Measurements from ENCODE around the gene RALGAPA2. TPM values are rescaled to one million over a fixed set of nuclear protein-coding genes. Genes with fewer than 3 reads are reported as not detected.

The RALGAPA2 gene
- total RNA-seq, 4 donors from 2014 or later: 20.1 to 27.7 (median 23.0) TPM

DNA sequence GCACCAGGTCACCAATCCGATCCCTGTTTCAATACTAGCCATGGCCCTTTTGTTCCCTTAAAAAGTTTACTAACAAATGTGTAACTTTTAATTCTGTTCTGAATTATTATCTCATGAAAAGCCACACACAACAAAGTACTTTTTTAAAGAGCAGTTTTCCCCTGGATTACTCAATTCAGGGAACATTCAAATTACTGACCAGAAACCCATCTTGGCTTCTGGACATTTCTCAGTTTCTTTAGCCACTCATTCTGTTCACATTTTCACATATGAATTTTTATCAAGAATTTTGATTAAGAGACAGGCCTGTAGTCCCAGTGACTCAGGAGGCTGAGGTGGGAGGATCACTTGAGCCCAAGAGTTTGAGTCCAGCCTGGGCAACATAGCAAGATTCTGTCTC, 297.1 kb downstream of the RALGAPA2 start:
- H3K4me1 ChIP-seq: no peaks in the 10 kb centered on the region
- no peak overlapping the region for H3K27ac ChIP-seq (replicated peaks in 1 of 4)
- H3K9me3 ChIP-seq: no peaks in the 10 kb centered on the region
- intact Hi-C loops (cut with DNase I): no loop called here
- peaks cover 0 to 7% (median 3%) of the 10 kb centered on the region in 4 donors for H3K36me3 ChIP-seq
- TF ChIP-seq EP300 (IDR thresholded peaks at IDR 0.05) (no peak), POLR2A (IDR thresholded peaks at IDR 0.05; ENCODE audit: low read depth) (no peak), POLR2AphosphoS5 (IDR thresholded peaks at IDR 0.05) (no peak)
- TF ChIP-seq, protein P1, sequence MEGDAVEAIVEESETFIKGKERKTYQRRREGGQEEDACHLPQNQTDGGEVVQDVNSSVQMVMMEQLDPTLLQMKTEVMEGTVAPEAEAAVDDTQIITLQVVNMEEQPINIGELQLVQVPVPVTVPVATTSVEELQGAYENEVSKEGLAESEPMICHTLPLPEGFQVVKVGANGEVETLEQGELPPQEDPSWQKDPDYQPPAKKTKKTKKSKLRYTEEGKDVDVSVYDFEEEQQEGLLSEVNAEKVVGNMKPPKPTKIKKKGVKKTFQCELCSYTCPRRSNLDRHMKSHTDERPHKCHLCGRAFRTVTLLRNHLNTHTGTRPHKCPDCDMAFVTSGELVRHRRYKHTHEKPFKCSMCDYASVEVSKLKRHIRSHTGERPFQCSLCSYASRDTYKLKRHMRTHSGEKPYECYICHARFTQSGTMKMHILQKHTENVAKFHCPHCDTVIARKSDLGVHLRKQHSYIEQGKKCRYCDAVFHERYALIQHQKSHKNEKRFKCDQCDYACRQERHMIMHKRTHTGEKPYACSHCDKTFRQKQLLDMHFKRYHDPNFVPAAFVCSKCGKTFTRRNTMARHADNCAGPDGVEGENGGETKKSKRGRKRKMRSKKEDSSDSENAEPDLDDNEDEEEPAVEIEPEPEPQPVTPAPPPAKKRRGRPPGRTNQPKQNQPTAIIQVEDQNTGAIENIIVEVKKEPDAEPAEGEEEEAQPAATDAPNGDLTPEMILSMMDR (IDR thresholded peaks at IDR 0.05): no peak
- no peak overlapping the region for H3K4me3 ChIP-seq
- DNase-seq (ENCODE audit: extremely low spot score): no peak
- 80% methylated on average over 1 of the region's 1 CpG for WGBS
- H3K27me3 ChIP-seq: no peaks in the 10 kb centered on the region

DNA sequence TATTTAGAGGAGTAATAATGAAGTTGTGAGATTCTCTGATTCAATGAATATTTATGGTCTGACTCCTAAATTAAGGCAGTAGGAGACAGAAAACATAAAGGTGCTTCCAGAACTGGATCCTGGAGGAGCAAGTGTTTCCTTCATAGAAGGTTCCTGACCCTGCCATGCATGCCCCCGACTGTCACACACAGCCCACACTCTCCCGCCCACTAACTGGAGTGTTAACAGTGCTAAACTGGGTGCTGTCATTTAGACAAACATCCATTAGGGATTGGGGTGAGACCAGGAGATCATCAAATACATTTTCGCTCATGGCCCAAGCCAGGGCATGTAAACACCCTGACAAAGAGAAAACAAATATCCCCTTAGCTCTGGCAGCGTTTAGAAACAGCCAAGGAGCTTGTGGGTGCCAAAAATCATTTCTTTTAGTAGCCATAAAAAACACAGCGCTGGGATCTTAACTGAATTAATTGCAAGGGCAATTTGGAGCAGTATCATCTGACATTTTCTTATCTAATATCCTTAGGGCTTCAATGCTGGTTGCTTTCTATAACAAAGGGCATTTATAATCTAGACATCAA, 297.7 kb downstream of the RALGAPA2 start:
- intact Hi-C loops (cut with DNase I): no loop called here
- Histone ChIP-seq H3K27me3 (no peaks in the 10 kb centered on the region), H3K36me3 (peaks cover 0 to 7% (median 3%) of the 10 kb centered on the region in 4 donors), H3K4me1 (no peaks in the 10 kb centered on the region), H3K27ac (replicated peaks in 1 of 4) (no peak overlapping the region), H3K4me3 (no peak overlapping the region), H3K9me3 (no peaks in the 10 kb centered on the region)
- TF ChIP-seq EP300 (IDR thresholded peaks at IDR 0.05) (no peak), POLR2AphosphoS5 (IDR thresholded peaks at IDR 0.05) (no peak), POLR2A (IDR thresholded peaks at IDR 0.05; ENCODE audit: low read depth) (no peak)
- TF ChIP-seq, protein P1 (IDR thresholded peaks at IDR 0.05): no peak
- 71% methylated on average over 5 of the region's 5 CpGs for WGBS
- DNase-seq (ENCODE audit: extremely low spot score): no peak

DNA sequence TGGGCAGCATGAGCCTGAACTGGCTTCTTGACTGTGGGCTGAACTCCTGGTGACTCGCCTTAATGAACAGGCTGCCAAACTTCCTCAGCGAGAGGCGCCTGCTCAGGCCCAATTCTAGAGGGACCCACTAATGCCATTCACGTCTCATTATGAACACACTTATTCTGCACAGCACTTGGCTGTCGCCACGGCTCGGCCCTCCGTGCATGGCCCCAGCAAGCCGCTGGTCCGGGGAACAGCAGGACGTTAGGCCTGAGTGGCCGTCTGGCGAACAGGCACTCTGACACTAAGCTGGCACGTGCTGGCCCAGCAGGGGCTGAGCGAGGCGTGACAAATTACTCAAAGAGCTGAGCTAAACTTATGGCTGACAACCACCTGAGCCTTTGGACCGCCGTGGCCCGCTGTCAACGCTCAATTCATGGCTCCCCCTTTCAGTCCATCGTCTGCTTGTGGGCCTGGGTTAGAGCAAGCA, 298.6 kb downstream of the RALGAPA2 start:
- TF ChIP-seq EP300 (IDR thresholded peaks at IDR 0.05): no peak
- no peak for TF ChIP-seq POLR2AphosphoS5 (IDR thresholded peaks at IDR 0.05)
- TF ChIP-seq, protein P1 (IDR thresholded peaks at IDR 0.05): no peak
- TF ChIP-seq POLR2A (IDR thresholded peaks at IDR 0.05; ENCODE audit: low read depth): no peak
- WGBS: 84% methylated on average over 16 of the region's 21 CpGs
- Histone ChIP-seq H3K4me3 (no peak overlapping the region), H3K36me3 (peaks cover 0 to 11% (median 3%) of the 10 kb centered on the region in 4 donors), H3K9me3 (no peaks in the 10 kb centered on the region), H3K27me3 (no peaks in the 10 kb centered on the region), H3K27ac (replicated peaks in 1 of 4) (no peak overlapping the region), H3K4me1 (no peaks in the 10 kb centered on the region)
- DNase-seq (ENCODE audit: extremely low spot score): no peak
- intact Hi-C loops (cut with DNase I): no loop called here

DNA sequence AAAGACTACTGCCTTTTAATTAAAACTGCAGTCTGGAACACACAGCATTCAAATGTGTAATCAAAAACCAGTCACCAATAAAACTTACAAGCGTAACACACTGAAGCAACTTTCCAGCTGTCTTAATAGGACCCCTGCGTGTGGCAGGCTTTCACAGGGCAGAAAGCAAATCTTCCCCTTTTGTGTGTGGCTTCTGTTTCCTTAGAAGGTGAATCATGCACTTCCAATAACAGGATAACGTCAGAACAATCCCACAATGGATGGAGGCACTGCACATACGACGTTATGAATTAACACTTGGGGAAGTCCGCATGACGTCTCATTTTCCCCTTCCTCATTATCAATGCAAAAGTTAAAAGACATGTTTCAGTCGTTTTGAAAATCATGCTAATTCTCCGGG, 299.7 kb downstream of the RALGAPA2 start:
- H3K36me3 ChIP-seq: peaks cover 0 to 11% (median 3%) of the 10 kb centered on the region in 4 donors
- TF ChIP-seq, protein P1 (IDR thresholded peaks at IDR 0.05): no peak
- TF ChIP-seq POLR2AphosphoS5 (IDR thresholded peaks at IDR 0.05) (no peak), POLR2A (IDR thresholded peaks at IDR 0.05; ENCODE audit: low read depth) (no peak), EP300 (IDR thresholded peaks at IDR 0.05) (no peak)
- no peaks in the 10 kb centered on the region for H3K4me1 ChIP-seq
- H3K9me3 ChIP-seq: no peaks in the 10 kb centered on the region
- no peak overlapping the region for H3K4me3 ChIP-seq
- no peaks in the 10 kb centered on the region for H3K27me3 ChIP-seq
- WGBS: 69% methylated on average over 9 of the region's 9 CpGs
- intact Hi-C loops (cut with DNase I): no loop called here
- no peak overlapping the region for H3K27ac ChIP-seq (replicated peaks in 1 of 4)
- no peak for DNase-seq (ENCODE audit: extremely low spot score)

DNA sequence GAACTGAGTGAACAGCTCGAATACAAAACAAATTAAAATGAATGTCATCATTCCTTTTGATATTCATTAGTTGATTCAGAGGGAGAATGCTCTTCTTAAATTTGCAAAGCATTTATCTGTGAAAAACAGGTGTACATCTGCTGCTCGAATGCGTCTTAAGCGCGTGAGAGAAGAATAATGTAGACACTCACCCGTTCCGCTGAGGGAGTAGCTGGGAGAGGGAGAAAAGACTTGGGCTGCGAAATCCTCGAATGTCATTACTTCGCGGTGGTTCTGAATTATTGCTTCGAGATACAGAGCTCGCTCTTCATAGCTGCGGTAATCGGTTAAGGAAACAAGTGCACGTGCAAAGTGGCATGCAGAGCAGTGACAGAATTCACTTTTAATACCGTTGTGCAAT, 300.6 kb downstream of the RALGAPA2 start:
- no peaks in the 10 kb centered on the region for H3K27me3 ChIP-seq
- H3K9me3 ChIP-seq: no peaks in the 10 kb centered on the region
- TF ChIP-seq, protein P1 (IDR thresholded peaks at IDR 0.05): no peak
- no peak for TF ChIP-seq POLR2A (IDR thresholded peaks at IDR 0.05; ENCODE audit: low read depth)
- TF ChIP-seq EP300 (IDR thresholded peaks at IDR 0.05): no peak
- TF ChIP-seq POLR2AphosphoS5 (IDR thresholded peaks at IDR 0.05): no peak
- H3K4me1 ChIP-seq: no peaks in the 10 kb centered on the region
- no peak overlapping the region for H3K4me3 ChIP-seq
- no peak for DNase-seq (ENCODE audit: extremely low spot score)
- peaks cover 0 to 10% (median 3%) of the 10 kb centered on the region in 4 donors for H3K36me3 ChIP-seq
- H3K27ac ChIP-seq (replicated peaks in 1 of 4): no peak overlapping the region
- intact Hi-C loops (cut with DNase I): no loop called here
- WGBS: 94% methylated on average over 17 of the region's 17 CpGs

Data from esophagus muscularis mucosa (tissue), 4 donors.